ENCODE measurements around the gene ZNF43.

DNA sequence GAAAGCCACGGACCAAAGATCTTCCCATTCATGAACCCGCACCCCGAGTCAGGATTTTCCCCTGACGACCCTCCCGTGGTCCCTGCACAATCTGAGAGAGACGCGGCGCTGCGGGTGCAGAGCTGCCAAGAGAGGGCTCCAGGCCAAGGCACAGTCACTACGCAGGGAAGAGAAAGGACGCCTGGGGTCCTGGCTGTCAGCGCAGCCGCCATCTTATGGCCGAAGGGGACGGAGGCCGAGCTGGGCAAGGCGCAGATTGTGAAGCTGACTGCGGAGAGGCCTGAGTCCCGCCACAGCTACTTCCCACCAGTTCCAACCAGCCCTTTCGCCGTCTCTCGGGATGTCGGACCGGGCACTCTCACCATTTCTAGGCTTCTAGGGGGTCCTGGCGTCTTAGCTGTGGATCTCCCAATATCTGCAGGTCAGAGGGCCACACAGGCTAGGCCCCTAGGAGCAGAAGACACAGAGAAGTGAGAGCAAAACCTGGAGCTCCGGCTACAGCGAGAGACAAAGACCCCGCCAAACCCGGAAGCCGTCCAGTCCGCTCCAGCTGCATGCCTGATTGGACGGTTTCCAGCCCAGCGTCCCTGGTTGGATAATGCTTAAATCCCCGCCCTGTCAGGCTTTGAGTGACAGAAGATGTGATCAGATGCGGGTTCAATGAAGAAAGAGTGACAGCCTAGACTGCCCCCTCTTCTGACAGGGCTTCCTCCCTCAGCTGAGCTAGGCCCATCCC, 68.7 kb downstream of the ZNF43 start, which contains the start of gene ZNF100:
- TF ChIP-seq, protein P1, sequence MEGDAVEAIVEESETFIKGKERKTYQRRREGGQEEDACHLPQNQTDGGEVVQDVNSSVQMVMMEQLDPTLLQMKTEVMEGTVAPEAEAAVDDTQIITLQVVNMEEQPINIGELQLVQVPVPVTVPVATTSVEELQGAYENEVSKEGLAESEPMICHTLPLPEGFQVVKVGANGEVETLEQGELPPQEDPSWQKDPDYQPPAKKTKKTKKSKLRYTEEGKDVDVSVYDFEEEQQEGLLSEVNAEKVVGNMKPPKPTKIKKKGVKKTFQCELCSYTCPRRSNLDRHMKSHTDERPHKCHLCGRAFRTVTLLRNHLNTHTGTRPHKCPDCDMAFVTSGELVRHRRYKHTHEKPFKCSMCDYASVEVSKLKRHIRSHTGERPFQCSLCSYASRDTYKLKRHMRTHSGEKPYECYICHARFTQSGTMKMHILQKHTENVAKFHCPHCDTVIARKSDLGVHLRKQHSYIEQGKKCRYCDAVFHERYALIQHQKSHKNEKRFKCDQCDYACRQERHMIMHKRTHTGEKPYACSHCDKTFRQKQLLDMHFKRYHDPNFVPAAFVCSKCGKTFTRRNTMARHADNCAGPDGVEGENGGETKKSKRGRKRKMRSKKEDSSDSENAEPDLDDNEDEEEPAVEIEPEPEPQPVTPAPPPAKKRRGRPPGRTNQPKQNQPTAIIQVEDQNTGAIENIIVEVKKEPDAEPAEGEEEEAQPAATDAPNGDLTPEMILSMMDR (IDR thresholded peaks at IDR 0.05) = no peak
- no peak for TF ChIP-seq EZH2 (IDR thresholded peaks at IDR 0.05; ENCODE audit: borderline replicate concordance, insufficient read depth, low read depth, low read length, poor library complexity, severe bottlenecking)
